Measurements from ENCODE around the gene JAZF1.
"Not testable (repeated sequence)": the region's sequence is repeated elsewhere in the genome, so short reads cannot be mapped to it uniquely, and the experiment has no call there.

The JAZF1 gene

DNA sequence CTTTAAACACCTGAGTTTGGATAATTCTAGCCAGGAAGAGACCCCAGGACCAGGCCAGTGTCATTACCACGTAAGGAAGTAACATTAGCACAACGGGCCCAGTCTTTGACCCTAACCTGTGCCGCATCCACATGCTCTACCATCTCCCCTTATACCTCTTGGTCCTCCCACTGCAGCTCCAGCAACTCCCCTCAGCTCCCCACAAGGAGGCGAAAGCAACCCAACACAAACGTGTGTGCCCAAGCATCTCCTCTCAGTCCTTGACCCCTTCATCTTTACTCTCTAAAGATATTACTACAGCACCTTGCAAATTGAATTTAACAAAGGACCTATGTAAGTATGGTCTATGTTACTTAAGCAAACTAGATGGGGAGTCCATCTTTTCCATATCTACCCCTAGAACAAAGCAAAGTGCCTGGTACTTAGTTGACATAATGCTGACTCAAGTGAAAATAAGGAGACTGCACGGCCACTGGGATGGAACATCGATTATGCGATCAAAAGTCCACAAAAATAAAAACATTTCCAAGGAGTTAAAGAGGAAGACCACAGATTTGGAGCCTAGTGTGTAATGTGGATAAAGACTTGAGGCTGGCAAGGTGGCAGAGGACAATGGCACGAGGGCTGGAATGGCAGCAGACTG is 147.7 kb downstream of the JAZF1 start:
- no peak for DNase-seq

GRCh38 chr7:28029051-28029450 is 151.5 kb downstream of the JAZF1 start:
- DNase-seq = no peak

GRCh38 chr7:28028471-28028870 is 152.1 kb downstream of the JAZF1 start:
- DNase-seq = no peak

DNA sequence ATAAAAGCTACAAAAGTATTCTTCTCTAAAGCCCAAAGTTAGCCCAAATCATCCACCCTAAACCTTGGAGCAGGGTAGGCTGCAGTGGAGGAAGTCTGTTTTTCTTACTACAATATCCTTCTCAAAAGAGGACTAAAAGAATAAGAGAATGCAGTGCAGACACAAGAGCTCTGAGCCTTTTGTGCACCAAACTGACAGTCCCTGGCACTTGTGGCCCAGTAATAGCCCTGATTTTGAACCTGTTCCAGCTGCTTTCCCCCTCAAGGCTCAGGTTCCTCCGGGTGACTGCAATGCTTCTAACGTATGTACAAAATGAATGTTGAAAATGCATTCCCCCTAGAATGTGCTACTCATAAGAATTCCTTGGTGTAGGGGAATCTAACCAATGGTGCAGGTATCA is 154.4 kb downstream of the JAZF1 start:
- no peak for DNase-seq

DNA sequence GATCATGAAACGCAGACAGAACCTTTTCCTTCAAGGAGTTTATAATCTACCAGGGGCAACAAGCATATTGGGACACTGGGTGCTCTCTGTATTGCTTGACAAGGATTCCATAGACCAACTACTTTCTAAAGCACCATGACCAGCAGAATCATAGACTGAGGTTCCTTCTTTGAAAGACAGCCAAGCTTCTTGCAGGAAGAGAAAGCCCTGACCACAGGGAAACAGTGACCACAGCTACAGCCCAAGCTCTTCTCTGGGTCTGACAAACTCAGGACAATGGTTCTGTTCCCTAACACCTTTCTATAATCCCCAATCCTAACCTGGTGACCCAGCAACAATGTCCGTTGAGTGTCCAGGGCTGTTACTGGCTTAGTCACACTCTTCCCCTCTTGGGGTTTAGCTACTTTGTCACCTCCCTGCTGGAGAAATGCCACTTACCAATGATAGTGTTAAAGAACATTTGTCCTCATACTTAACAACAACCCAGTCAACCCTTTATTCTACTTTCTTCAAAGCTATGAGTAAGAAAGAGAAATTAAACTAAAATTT is 155.7 kb downstream of the JAZF1 start:
- DNase-seq = no peak

DNA sequence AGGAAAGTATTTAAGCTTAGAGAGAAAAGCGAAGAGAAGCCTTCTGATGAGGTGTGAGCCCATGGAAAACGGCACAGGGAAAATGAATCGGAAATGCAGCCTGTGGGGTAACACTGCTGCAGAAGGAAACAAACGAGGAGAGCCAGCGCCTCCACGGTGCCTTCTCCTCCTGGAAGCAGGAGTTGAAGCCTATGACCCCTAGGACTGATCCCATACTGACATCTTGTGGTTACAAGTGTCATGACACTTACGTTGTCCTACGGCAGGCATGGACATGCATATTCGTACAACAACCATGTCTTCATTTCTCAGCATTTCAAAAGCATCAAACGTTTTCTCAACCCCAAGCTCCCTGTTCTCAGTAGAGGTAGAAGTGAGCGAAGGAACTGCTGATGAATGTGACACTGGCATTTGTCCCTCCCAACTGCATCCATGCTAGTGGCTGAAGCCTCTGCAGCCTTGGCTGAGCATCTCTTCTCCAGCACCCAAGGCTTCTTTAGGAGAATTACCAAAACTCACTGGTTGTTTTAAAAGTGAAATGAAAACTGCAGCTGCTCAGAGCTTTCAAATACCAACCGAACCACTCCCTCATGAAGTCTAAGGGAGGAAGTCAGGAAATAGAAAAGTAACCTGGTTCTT is 160.2 kb downstream of the JAZF1 start:
- DNase-seq = peak; percentile 66

GRCh38 chr7:28018856-28019465 is 161.6 kb downstream of the JAZF1 start:
- no peak for DNase-seq

GRCh38 chr7:28018446-28018845 is 162.1 kb downstream of the JAZF1 start:
- peak; percentile 16 for DNase-seq

DNA sequence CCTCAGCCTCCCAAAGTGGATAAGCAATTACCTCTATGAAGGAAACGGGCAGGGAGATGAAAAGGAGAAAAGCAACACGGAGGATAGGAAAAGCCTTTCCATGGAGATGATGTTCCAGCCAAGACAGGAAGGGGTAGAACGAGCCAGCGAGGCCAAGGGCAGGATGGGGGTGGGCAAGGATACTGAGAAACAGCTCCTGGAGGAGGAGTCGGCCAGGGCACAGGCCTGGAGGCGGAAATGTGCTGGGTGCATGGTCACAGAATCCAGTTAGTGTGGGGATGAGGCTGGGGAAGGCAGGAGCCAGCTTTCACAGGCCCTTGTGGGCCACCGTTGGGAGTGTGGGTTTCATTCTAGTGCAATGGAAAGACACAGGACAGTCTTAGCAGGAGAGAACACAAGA is 162.6 kb downstream of the JAZF1 start:
- no peak for DNase-seq

DNA sequence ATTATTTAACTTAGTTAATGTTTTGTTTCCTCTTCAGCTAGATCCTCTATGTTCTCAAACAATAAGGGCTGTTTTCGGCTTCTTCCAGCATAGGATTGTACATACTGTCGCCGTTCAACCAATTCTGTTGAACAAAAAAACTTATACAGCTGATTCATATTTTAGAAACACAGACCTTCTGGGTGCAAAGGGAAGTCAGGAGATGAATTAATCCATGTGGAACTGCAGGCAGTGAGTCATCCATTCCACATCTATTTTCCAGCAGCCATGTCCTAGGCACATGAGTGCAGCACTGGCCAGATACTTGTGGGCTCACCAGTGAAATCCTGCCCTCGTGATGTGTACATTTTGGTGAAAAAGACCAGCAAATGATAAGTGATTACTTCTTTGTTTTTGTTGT is 163.2 kb downstream of the JAZF1 start:
- DNase-seq = peak; percentile 39

GRCh38 chr7:28016297-28016696 is 164.3 kb downstream of the JAZF1 start:
- no peak for DNase-seq

DNA sequence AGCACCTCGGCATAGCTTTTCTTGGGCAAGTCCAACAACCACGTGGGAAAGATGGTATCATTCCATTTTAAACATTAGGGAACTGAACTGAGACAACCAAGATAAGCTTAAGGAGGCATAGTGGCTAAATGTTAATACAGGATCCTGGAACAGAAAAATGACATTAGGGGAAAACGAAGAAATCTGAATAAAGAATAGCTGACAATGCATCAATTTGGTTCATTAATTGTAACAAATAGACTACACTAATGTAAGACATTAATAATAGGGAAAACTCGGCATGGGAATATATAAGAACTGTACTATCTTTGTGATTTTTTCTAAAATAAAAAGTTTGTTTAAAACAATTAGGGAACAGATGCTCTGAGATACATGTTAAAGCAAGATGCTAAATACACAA is 165.4 kb downstream of the JAZF1 start:
- DNase-seq = no peak

GRCh38 chr7:28014340-28014739 is 166.3 kb downstream of the JAZF1 start:
- not testable (repeated sequence) for DNase-seq

DNA sequence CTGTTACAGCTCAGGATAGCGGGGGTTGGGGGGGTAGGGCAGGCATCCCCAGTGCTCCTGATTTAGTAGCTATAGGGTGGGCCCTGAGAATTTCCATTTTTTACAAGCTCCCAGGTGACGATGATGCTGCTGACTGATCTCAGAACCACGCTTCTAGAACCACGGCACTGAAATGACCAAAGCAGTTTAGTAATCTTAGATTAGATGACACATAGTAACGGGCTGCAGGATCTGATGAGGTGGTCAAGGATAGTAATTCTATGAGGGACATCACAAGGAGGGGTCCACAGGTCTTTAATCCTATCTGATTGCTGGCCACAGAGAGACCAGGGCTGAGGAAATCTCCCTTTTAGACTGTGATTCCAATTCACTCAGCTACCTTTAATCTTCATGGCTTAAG is 167.2 kb downstream of the JAZF1 start:
- no peak for DNase-seq

- no peak for DNase-seq
These were observed 167.6 kb downstream of the JAZF1 start for GRCh38 chr7:28013019-28013418.

- no peak for DNase-seq
These were observed 171.7 kb downstream of the JAZF1 start for GRCh38 chr7:28008911-28009310.

- no peak for DNase-seq
These were observed 172.4 kb downstream of the JAZF1 start for GRCh38 chr7:28008171-28008570.

DNA sequence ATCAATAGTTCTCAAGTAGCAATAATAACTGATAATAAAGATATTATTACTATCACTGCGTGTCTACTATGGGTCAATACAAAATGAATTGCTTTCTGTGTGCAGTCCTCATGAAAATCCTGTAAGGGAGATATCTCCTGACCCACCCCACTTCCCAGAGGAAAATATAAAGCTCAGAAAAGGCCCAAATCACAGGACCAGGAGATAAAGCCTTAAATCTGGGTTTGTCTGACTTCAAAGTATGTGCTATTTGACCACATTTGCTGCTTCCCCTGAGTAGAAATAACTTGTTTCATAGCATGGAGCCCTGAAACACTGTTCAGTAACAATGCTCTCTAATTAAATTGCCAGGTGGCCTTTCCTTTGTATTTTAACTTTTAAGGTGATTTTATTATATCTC is 174.1 kb downstream of the JAZF1 start:
- DNase-seq = no peak

GRCh38 chr7:28005847-28006231 is 174.8 kb downstream of the JAZF1 start:
- no peak for DNase-seq

GRCh38 chr7:28005075-28005846 is 175.3 kb downstream of the JAZF1 start:
- DNase-seq = no peak

GRCh38 chr7:28003408-28003807 is 177.2 kb downstream of the JAZF1 start:
- DNase-seq = no peak

- peak; percentile 11 for DNase-seq
These were observed 178.0 kb downstream of the JAZF1 start for GRCh38 chr7:28002638-28003037.

GRCh38 chr7:28001896-28002295 is 178.7 kb downstream of the JAZF1 start:
- DNase-seq = peak; percentile 1

DNA sequence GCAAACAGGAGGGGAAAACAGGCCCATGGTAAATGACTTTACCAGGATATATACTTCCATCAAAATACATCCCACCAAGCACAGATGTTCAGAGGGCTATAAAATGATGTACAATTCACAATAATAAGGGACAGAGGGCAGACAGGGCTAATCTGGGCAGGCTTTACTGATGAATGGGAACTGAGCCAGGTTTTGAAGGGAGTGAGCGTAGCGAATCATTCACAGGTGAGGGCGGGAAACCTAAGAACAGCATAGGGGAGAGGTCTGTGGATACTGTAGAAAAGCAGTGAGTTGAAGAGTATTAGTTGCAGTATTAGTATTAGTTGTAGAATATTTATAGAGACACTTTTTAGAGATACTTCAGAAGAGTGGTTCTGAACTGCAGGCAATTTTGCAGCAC is 180.8 kb downstream of the JAZF1 start:
- DNase-seq = no peak

All from kidney glomerular epithelial cell (primary cell).